ENCODE results near the gene GPS2.
"Not testable (repeated sequence)": the region's sequence is repeated elsewhere in the genome, so short reads cannot be mapped to it uniquely, and the experiment has no call there.

The GPS2 gene

DNA sequence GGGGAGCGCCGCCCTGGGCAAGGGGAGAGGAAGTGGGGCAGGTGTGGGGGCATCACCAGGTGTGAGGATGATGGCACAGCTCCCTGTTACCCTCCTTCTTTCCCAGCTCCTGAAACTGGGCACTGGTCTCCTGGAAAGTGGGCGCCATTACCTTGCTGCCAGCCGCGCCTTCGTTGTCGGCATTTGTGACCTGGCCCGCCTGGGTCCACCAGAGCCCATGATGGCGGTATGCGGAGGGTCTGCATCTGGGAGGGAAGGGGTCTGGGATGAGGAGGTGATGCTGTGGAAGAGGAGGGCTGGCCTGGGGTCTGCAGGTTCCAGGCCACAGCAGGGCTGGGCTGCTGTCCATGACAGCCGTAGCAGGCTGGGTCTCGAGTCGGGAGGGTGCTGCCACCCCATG, 26.7 kb upstream of the GPS2 start:
- Histone ChIP-seq H3K9me3 (ENCODE audit: control insufficient read depth, insufficient read depth, low read length) (no peaks in the 10 kb centered on the region), H3K4me3 (ENCODE audit: low read length) (no peak overlapping the region), H3K79me2 (ENCODE audit: control insufficient read depth, low read length) (peaks cover 22% of the 10 kb centered on the region), H3K27ac (ENCODE audit: low read depth, low read length) (no peak overlapping the region), H3K27me3 (ENCODE audit: control insufficient read depth, low read length) (no peaks in the 10 kb centered on the region), H3K9me2 (replicated peaks; ENCODE audit: control insufficient read depth, low read length) (no peaks in the 10 kb centered on the region), H3F3A (ENCODE audit: control insufficient read depth, insufficient read depth) (peaks cover 7% of the 10 kb centered on the region), H3K36me3 (ENCODE audit: control insufficient read depth, low read length) (peaks cover 60% of the 10 kb centered on the region), H4K20me1 (ENCODE audit: control insufficient read depth, insufficient read depth, low read depth, low read length) (no peaks in the 10 kb centered on the region; the same call in 1 of the 2 replicates), H3K4me2 (ENCODE audit: low read length) (no peak overlapping the region), H3K4me1 (ENCODE audit: control insufficient read depth, low read length) (peaks cover 19% of the 10 kb centered on the region)
- TF ChIP-seq EZH2phosphoT487 (IDR thresholded peaks at IDR 0.05; ENCODE audit: borderline replicate concordance, low read length) = no peak

DNA sequence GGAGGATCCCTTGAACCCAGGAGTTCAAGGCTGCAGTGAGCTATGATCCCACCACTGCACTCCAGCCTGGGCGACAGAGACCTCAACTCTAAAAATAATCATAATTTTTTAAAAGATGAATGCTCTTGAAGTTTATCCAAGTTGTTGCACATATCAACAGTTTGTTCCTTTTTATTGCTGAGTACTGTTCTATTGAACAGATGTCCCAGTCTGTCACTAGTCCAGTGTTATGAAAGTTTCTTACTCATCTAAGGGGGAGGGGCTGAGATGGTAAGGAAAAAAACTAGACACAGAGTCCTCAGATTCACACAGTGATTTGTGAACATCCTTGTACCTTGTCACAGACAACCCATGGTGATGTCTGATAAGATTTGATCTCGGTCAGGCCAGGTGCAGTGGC, 25.0 kb upstream of the GPS2 start:
- H3K4me3 ChIP-seq (ENCODE audit: low read length) = no peak overlapping the region
- H3K27ac ChIP-seq (ENCODE audit: low read depth, low read length) = no peak overlapping the region
- peaks cover 33% of the 10 kb centered on the region for H3K4me1 ChIP-seq (ENCODE audit: control insufficient read depth, low read length)
- H3K79me2 ChIP-seq (ENCODE audit: control insufficient read depth, low read length) = peaks cover 37% of the 10 kb centered on the region
- H3K36me3 ChIP-seq (ENCODE audit: control insufficient read depth, low read length) = peaks cover 53% of the 10 kb centered on the region
- H4K20me1 ChIP-seq (ENCODE audit: control insufficient read depth, insufficient read depth, low read depth, low read length) = no peaks in the 10 kb centered on the region
- TF ChIP-seq, protein P1, sequence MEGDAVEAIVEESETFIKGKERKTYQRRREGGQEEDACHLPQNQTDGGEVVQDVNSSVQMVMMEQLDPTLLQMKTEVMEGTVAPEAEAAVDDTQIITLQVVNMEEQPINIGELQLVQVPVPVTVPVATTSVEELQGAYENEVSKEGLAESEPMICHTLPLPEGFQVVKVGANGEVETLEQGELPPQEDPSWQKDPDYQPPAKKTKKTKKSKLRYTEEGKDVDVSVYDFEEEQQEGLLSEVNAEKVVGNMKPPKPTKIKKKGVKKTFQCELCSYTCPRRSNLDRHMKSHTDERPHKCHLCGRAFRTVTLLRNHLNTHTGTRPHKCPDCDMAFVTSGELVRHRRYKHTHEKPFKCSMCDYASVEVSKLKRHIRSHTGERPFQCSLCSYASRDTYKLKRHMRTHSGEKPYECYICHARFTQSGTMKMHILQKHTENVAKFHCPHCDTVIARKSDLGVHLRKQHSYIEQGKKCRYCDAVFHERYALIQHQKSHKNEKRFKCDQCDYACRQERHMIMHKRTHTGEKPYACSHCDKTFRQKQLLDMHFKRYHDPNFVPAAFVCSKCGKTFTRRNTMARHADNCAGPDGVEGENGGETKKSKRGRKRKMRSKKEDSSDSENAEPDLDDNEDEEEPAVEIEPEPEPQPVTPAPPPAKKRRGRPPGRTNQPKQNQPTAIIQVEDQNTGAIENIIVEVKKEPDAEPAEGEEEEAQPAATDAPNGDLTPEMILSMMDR (IDR thresholded peaks at IDR 0.05; ENCODE audit: low read depth, low read length, poor library complexity, severe bottlenecking) = no peak
- TF ChIP-seq EZH2phosphoT487 (IDR thresholded peaks at IDR 0.05; ENCODE audit: borderline replicate concordance, low read length) = no peak
- H3K9me2 ChIP-seq (replicated peaks; ENCODE audit: control insufficient read depth, low read length) = no peaks in the 10 kb centered on the region
- H3K4me2 ChIP-seq (ENCODE audit: low read length) = no peak overlapping the region
- no peaks in the 10 kb centered on the region for H3K27me3 ChIP-seq (ENCODE audit: control insufficient read depth, low read length)
- peaks cover 7% of the 10 kb centered on the region for H3F3A ChIP-seq (ENCODE audit: control insufficient read depth, insufficient read depth)
- no peaks in the 10 kb centered on the region for H3K9me3 ChIP-seq (ENCODE audit: control insufficient read depth, insufficient read depth, low read length)

DNA sequence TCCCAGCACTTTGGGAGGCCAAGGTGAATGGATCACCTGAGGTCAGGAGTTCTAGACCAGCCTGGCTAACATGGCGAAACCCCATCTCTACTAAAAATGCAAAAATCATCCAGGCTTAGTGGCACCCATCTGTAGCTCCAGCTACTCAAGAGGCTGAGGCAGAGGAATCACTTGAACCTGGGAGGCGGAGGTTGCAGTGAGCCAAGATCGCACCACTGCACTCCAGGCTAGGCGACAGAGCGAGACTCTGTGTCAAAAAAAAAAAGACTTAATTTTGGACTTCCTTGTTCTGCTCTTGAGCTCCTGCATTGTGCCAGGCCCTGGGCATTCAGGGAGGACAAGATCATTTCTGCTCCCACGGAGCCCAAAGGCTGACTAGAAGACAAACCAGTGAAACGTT, 22.4 kb upstream of the GPS2 start:
- not testable (repeated sequence) for H3K9me2 ChIP-seq (replicated peaks; ENCODE audit: control insufficient read depth, low read length); H4K20me1 ChIP-seq (ENCODE audit: control insufficient read depth, insufficient read depth, low read depth, low read length); H3K27me3 ChIP-seq (ENCODE audit: control insufficient read depth, low read length); H3K9me3 ChIP-seq (ENCODE audit: control insufficient read depth, insufficient read depth, low read length); H3F3A ChIP-seq (ENCODE audit: control insufficient read depth, insufficient read depth)
- Histone ChIP-seq H3K27ac (ENCODE audit: low read depth, low read length) (peak overlapping the region; percentile 84), H3K4me1 (ENCODE audit: control insufficient read depth, low read length) (peaks cover 49% of the 10 kb centered on the region), H3K4me3 (ENCODE audit: low read length) (peak overlapping the region; percentile 88), H3K4me2 (ENCODE audit: low read length) (peak overlapping the region; percentile 99), H3K36me3 (ENCODE audit: control insufficient read depth, low read length) (peaks cover 42% of the 10 kb centered on the region), H3K79me2 (ENCODE audit: control insufficient read depth, low read length) (peaks cover 38% of the 10 kb centered on the region)

DNA sequence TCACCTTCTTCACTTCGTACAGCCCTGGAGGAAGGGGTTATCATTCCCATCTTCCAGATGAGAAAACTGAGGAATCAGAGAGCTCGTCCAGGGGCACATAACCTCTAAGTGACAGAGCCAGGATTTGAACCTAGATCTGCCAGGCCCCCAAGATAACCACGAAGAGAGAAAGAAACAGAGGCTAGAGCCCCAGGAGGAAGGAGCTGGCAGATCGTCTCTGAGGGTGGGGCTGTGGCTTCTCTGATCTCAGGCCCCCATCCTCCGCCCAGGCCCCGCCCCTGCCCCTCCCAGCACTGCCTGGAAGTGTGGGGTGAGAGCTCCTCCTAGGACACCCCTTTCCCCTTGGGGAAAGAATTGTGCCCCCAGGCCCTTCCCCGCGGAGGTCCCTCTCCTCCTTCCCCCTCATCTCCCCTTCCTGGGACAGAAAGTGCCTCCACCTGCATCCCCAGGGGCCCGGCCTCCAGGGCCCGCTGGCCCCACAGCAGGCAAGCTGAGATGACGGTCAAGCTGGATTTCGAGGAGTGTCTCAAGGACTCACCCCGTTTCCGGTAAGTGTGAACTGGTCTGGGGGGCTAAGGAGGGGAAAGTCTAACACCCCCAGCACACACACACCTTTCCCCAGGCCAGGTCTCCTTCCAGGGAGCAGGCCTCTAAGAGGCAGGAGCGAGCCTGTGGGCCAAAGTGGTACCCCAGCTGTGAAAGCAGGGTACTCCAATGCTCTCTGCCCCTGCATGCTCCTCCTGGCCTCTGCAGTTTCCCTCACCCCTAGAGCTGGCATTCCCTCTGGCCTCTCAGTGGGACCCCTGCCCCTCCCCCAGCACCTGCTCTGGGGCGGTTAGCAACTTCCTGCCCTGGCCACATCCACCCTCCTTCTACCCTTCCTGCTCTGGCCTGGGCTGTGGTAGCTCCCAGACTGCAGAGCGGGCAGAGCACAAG, 21.3 kb upstream of the GPS2 start, which contains the start of gene ACAP1:
Gene ACAP1, plus strand, starts transcription at position 290 of the 936 bp plus-strand sequence. Its CDS starts 206 bp downstream, at position 496.
- no peaks in the 10 kb centered on the region for H3K9me2 ChIP-seq (replicated peaks; ENCODE audit: control insufficient read depth, low read length)
- no peaks in the 10 kb centered on the region for H3K9me3 ChIP-seq (ENCODE audit: control insufficient read depth, insufficient read depth, low read length)
- H3K27me3 ChIP-seq (ENCODE audit: control insufficient read depth, low read length) = no peaks in the 10 kb centered on the region
- TF ChIP-seq, protein P1 (IDR thresholded peaks at IDR 0.05; ENCODE audit: low read depth, low read length, poor library complexity, severe bottlenecking) = no peak
- no peak for TF ChIP-seq EZH2phosphoT487 (IDR thresholded peaks at IDR 0.05; ENCODE audit: borderline replicate concordance, low read length)
- H3K79me2 ChIP-seq (ENCODE audit: control insufficient read depth, low read length) = peaks cover 38% of the 10 kb centered on the region
- H3K27ac ChIP-seq (ENCODE audit: low read depth, low read length) = peak within 1 kb of the TSS; percentile 84
- H3K4me2 ChIP-seq (ENCODE audit: low read length) = peak within 1 kb of the TSS; percentile 99
- H3K4me1 ChIP-seq (ENCODE audit: control insufficient read depth, low read length) = peaks cover 60% of the 10 kb centered on the region
- H3F3A ChIP-seq (ENCODE audit: control insufficient read depth, insufficient read depth) = peaks cover 9% of the 10 kb centered on the region
- H4K20me1 ChIP-seq (ENCODE audit: control insufficient read depth, insufficient read depth, low read depth, low read length) = no peaks in the 10 kb centered on the region
- H3K36me3 ChIP-seq (ENCODE audit: control insufficient read depth, low read length) = peaks cover 33% of the 10 kb centered on the region
- peak within 1 kb of the TSS; percentile 88 for H3K4me3 ChIP-seq (ENCODE audit: low read length)

DNA sequence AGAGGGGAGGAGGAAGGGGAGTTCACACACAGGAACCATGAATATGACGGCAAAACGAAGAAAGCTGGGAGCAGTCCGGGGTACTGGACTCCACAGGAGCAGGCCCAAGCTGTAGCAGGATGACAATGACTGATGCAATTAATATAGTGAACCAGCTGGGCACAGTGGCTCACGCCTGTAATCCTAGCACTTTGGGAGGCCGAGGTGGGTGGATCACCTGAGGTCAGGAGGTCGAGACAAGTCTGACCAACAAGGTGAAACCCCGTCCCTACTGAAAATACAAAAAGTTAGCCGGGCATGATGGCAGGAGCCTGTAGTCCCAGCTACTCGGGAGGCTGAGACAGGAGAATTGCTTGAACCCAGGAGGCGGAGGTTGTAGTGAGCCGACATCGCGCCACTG, 20.6 kb upstream of the GPS2 start:
- H3K9me2 ChIP-seq (replicated peaks; ENCODE audit: control insufficient read depth, low read length); H3K27me3 ChIP-seq (ENCODE audit: control insufficient read depth, low read length); H3F3A ChIP-seq (ENCODE audit: control insufficient read depth, insufficient read depth); H4K20me1 ChIP-seq (ENCODE audit: control insufficient read depth, insufficient read depth, low read depth, low read length); H3K9me3 ChIP-seq (ENCODE audit: control insufficient read depth, insufficient read depth, low read length): not testable (repeated sequence)
- Histone ChIP-seq H3K4me2 (ENCODE audit: low read length) (peak overlapping the region; percentile 99), H3K27ac (ENCODE audit: low read depth, low read length) (peak overlapping the region; percentile 84), H3K36me3 (ENCODE audit: control insufficient read depth, low read length) (peaks cover 33% of the 10 kb centered on the region), H3K79me2 (ENCODE audit: control insufficient read depth, low read length) (peaks cover 38% of the 10 kb centered on the region), H3K4me1 (ENCODE audit: control insufficient read depth, low read length) (peaks cover 67% of the 10 kb centered on the region), H3K4me3 (ENCODE audit: low read length) (peak overlapping the region; percentile 88)
